K562 (cell line): ENCODE data around the gene EVPL. TPM values are rescaled to one million over a fixed set of nuclear protein-coding genes. Genes with fewer than 3 reads are reported as not detected.
A peak's percentile ranks its signal among the peaks of the same experiment; 100 is the strongest.

Experiments used
- CCNT2 ChIP-seq: IDR thresholded peaks from 2 replicates; pipeline ENCODE4 v1.6.1; 2011; ENCODE audit warnings: borderline replicate concordance, low read depth, mild to moderate bottlenecking, moderate library complexity, mixed read lengths, low read length; ENCODE audit not compliant: insufficient read length; ENCODE audit errors: extremely low read depth
- CXXC5 ChIP-seq: fragments of 250-450 bp; sonication (Bioruptor Pico); IDR thresholded peaks from 2 replicates; pipeline ENCODE4 v1.8.0; 2022; ENCODE audit warnings: inconsistent platforms, mild to moderate bottlenecking, moderate library complexity
- GABPB1 ChIP-seq: sonication (generic); formaldehyde crosslinking; IDR thresholded peaks from 2 replicates; pipeline ENCODE4 v1.8.0; 2022; ENCODE audit warnings: mild to moderate bottlenecking, missing genetic modification reagents
- ILK ChIP-seq: fragments of 450-650 bp; IDR thresholded peaks from 2 replicates; pipeline ENCODE4 v1.6.1; 2016; ENCODE audit warnings: missing genetic modification characterization, low read depth, mild to moderate bottlenecking, missing compliant biosample characterization, moderate library complexity, borderline replicate concordance
- KDM2B ChIP-seq: fragments of 250-450 bp; sonication (Bioruptor Pico); IDR thresholded peaks from 2 replicates; pipeline ENCODE4 v1.8.0; 2021; ENCODE audit warnings: mild to moderate bottlenecking, moderate library complexity
- KLF10 ChIP-seq: fragments of 250-450 bp; sonication (Bioruptor Pico); IDR thresholded peaks from 2 replicates; pipeline ENCODE4 v1.6.1; 2021; ENCODE audit warnings: matching md5 sums
- KLF6 ChIP-seq: fragments of 250-450 bp; sonication (Bioruptor Pico); IDR thresholded peaks from 2 replicates; pipeline ENCODE4 v1.4.0; 2020; ENCODE audit warnings: mild to moderate bottlenecking, moderate library complexity, borderline replicate concordance
- MITF ChIP-seq: IDR thresholded peaks from 2 replicates; pipeline ENCODE4 v1.6.1; 2014; ENCODE audit warnings: antibody characterized with exemption
- NBN ChIP-seq: fragments of 450-650 bp; IDR thresholded peaks from 2 replicates; pipeline ENCODE4 v1.6.1; 2016; ENCODE audit warnings: low read depth, mild to moderate bottlenecking
- NFYB ChIP-seq: IDR thresholded peaks from 2 replicates; pipeline ENCODE4 v1.6.1; 2011; ENCODE audit warnings: mild to moderate bottlenecking, moderate library complexity; ENCODE audit not compliant: insufficient read length; ENCODE audit errors: extremely low read depth
- PRMT5 ChIP-seq: sonication (generic); formaldehyde crosslinking; IDR thresholded peaks from 2 replicates; pipeline ENCODE4 v1.5.0; 2020; ENCODE audit warnings: missing genetic modification reagents
- RBM17 ChIP-seq: fragments of 200-400 bp; formaldehyde crosslinking; IDR thresholded peaks from 2 replicates; pipeline ENCODE4 v1.6.1; 2017; ENCODE audit warnings: low read depth, mild to moderate bottlenecking, low read length, borderline replicate concordance
- RBM34 ChIP-seq: fragments of 200-400 bp; formaldehyde crosslinking; IDR thresholded peaks from 2 replicates; pipeline ENCODE4 v1.6.1; 2018; ENCODE audit warnings: low read length, borderline replicate concordance; ENCODE audit not compliant: insufficient read depth
- SMAD4 ChIP-seq: fragments of 250-450 bp; sonication (Bioruptor Pico); conservative IDR thresholded peaks from 2 replicates; pipeline ENCODE4 v1.8.0; 2021; ENCODE audit warnings: inconsistent platforms, mild to moderate bottlenecking, moderate library complexity
- SREBF2 ChIP-seq: sonication (generic); formaldehyde crosslinking; IDR thresholded peaks from 2 replicates; pipeline ENCODE4 v1.4.0; 2020; ENCODE audit warnings: mild to moderate bottlenecking, missing genetic modification reagents
- STAT5A ChIP-seq: IDR thresholded peaks from 2 replicates; pipeline ENCODE4 v1.6.1; 2012; ENCODE audit warnings: low read length, inconsistent platforms, borderline replicate concordance
- TEAD4 ChIP-seq, 2 experiments: sonication (generic) in 1 of 2; formaldehyde crosslinking in 1 of 2; IDR thresholded peaks; 2 replicates each; pipeline versions ENCODE4 v1.6.1 to v1.8.0; 2012 to 2022; ENCODE audit warnings: borderline replicate concordance in 1 of 2, inconsistent platforms in 1 of 2, low read length in 1 of 2, mild to moderate bottlenecking in 1 of 2, missing genetic modification reagents in 1 of 2
- ZNF232 ChIP-seq: sonication (generic); formaldehyde crosslinking; IDR thresholded peaks from 2 replicates; pipeline ENCODE4 v1.8.0; 2022; ENCODE audit warnings: mild to moderate bottlenecking, missing genetic modification reagents
- ZNF354B ChIP-seq: fragments of 250-450 bp; sonication (Bioruptor Pico); IDR thresholded peaks from 2 replicates; pipeline ENCODE4 v1.4.0; 2020
- ZNF511 ChIP-seq: sonication (generic); formaldehyde crosslinking; IDR thresholded peaks from 2 replicates; pipeline ENCODE4 v1.8.0; 2022; ENCODE audit warnings: mild to moderate bottlenecking, missing genetic modification reagents
- polyA plus RNA-seq, 8 experiments: library from polyadenylated mRNA; depleted of rRNA in 4 of 8; stranded (reverse) in 5 of 8; unstranded in 3 of 8; fragments of >200 nt; fragmentation: Nextera tagmentation in 2 of 8; fragmentation: Illumina TruSeq in 1 of 8; extraction: Ambion mirVana in 2 of 8; extraction: Trizol in 1 of 8; gene quantifications; 2 replicates each; pipeline versions ENCODE4 v1.2.1 to v1.2.3, GENCODE V29; 2011 to 2014; ENCODE audit warnings: inconsistent platforms in 1 of 8, missing spikeins in 1 of 8
- total RNA-seq, 7 experiments: library from RNA; depleted of rRNA in 6 of 7; stranded (reverse); fragments of >200 nt in 6 of 7; fragmentation: Illumina TruSeq in 2 of 7; extraction: Trizol in 2 of 7; gene quantifications; 2 replicates each; pipeline versions ENCODE4 v1.2.1 to v1.2.3, GENCODE V29; 2011 to 2021; ENCODE audit warnings: low replicate concordance in 1 of 7
- TF ChIP-seq, protein P1 (sequence below): fragments of 200-800 bp; sonication (Bioruptor generic); IDR thresholded peaks from 2 replicates; pipeline ENCODE4 v1.6.1; 2017; ENCODE audit warnings: missing genetic modification characterization, missing compliant biosample characterization
- TF ChIP-seq, protein P2 (sequence below): fragments of 450-650 bp; IDR thresholded peaks from 2 replicates; pipeline ENCODE4 v1.6.1; 2017; ENCODE audit warnings: mild to moderate bottlenecking, moderate library complexity

Gene EVPL
- total and polyA plus RNA-seq, 9 of the 15 experiments (the other 6 are each of a cell fraction or from before 2014, with no cell fraction given), result 0.08 to 0.18 (median 0.16) TPM; not detected in 5

- TF ChIP-seq NFYB (no peak), SREBF2 (CRISPR knock-in tag) (no peak), CXXC5 (peak; percentile 93), RBM17 (no peak), ZNF354B (CRISPR knock-in tag) (no peak), STAT5A (no peak), NBN (no peak; the same call in 1 of the 2 replicates), MITF (0 out of 2 replicates have a peak, but pooled peaks have one; percentile 9), KLF10 (no peak), PRMT5 (no peak), CCNT2 (peak; percentile 40), RBM34 (no peak), TEAD4 (IDR thresholded peaks at IDR 0.05; ENCODE audit: low read length) (peak; percentile 21; the same call in 1 of the 2 replicates), TEAD4 (CRISPR knock-in tag; IDR thresholded peaks at IDR 0.05; ENCODE audit: borderline replicate concordance) (no peak), ZNF232 (no peak), GABPB1 (CRISPR knock-in tag) (peak; percentile 72; the same call in 1 of the 2 replicates), KDM2B (0 out of 2 replicates have a peak, but pooled peaks have one; percentile 21), ZNF511 (CRISPR knock-in tag) (peak; percentile 6; the same call in 1 of the 2 replicates), SMAD4 (CRISPR knock-in tag) (peak; percentile 88), KLF6 (peak; percentile 65; the same call in 1 of the 2 replicates), ILK (tag) (no peak)
- TF ChIP-seq, protein P1, sequence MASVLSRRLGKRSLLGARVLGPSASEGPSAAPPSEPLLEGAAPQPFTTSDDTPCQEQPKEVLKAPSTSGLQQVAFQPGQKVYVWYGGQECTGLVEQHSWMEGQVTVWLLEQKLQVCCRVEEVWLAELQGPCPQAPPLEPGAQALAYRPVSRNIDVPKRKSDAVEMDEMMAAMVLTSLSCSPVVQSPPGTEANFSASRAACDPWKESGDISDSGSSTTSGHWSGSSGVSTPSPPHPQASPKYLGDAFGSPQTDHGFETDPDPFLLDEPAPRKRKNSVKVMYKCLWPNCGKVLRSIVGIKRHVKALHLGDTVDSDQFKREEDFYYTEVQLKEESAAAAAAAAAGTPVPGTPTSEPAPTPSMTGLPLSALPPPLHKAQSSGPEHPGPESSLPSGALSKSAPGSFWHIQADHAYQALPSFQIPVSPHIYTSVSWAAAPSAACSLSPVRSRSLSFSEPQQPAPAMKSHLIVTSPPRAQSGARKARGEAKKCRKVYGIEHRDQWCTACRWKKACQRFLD (CRISPR knock-in tag), result no peak
- TF ChIP-seq, protein P2, sequence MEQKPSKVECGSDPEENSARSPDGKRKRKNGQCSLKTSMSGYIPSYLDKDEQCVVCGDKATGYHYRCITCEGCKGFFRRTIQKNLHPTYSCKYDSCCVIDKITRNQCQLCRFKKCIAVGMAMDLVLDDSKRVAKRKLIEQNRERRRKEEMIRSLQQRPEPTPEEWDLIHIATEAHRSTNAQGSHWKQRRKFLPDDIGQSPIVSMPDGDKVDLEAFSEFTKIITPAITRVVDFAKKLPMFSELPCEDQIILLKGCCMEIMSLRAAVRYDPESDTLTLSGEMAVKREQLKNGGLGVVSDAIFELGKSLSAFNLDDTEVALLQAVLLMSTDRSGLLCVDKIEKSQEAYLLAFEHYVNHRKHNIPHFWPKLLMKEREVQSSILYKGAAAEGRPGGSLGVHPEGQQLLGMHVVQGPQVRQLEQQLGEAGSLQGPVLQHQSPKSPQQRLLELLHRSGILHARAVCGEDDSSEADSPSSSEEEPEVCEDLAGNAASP, result no peak
These were observed 48.0 kb downstream of the EVPL start, which contains the start of the genes ACOX1 and TEN1 (continued) for GRCh38 chr17:75978938-75979704.
